ENCODE measurements around the gene MORC2.

MORC2 gene

GRCh38 chr22:30930228-30930627, 38.3 kb downstream of the MORC2 start:
- Histone ChIP-seq H3K27me3 (replicated peaks; ENCODE audit: insufficient read depth, low read length) (no peaks in the 10 kb centered on the region), H3K36me3 (replicated peaks; ENCODE audit: insufficient read depth, low read length) (no peaks in the 10 kb centered on the region; the same call in 1 of the 2 replicates), H3K4me2 (ENCODE audit: low read depth, low read length) (no peak overlapping the region), H3K79me2 (ENCODE audit: low read length) (no peaks in the 10 kb centered on the region), H3K9me3 (replicated peaks; ENCODE audit: insufficient read depth, low read length) (no peaks in the 10 kb centered on the region), H3K27ac (ENCODE audit: low read length) (no peak overlapping the region), H3F3A (ENCODE audit: insufficient read depth, low read length) (no peaks in the 10 kb centered on the region), H4K20me1 (ENCODE audit: insufficient read depth, low read length) (no peaks in the 10 kb centered on the region), H2AFZ (ENCODE audit: low read length) (no peak overlapping the region), H3K4me3 (ENCODE audit: low read length) (no peak overlapping the region), H3K9ac (ENCODE audit: low read length) (no peak overlapping the region), H3K4me1 (ENCODE audit: low read length) (no peaks in the 10 kb centered on the region), H3K9me2 (replicated peaks; ENCODE audit: insufficient read depth, low read length) (no peaks in the 10 kb centered on the region)
- DNase-seq, result no peak
- no peak for TF ChIP-seq CTCF (IDR thresholded peaks at IDR 0.05; ENCODE audit: low read length)
- no peak for TF ChIP-seq EZH2 (optimal IDR thresholded peaks at IDR 0.05; ENCODE audit: low read depth, low read length)
- no peak for TF ChIP-seq EZH2phosphoT487 (IDR thresholded peaks at IDR 0.05; ENCODE audit: low read length)

GRCh38 chr22:30928401-30928800, 40.2 kb downstream of the MORC2 start:
- Histone ChIP-seq H3K79me2 (ENCODE audit: low read length) (no peaks in the 10 kb centered on the region), H3K9me2 (replicated peaks; ENCODE audit: insufficient read depth, low read length) (no peaks in the 10 kb centered on the region), H3K4me2 (ENCODE audit: low read depth, low read length) (no peak overlapping the region), H3K27me3 (replicated peaks; ENCODE audit: insufficient read depth, low read length) (no peaks in the 10 kb centered on the region), H2AFZ (ENCODE audit: low read length) (no peak overlapping the region), H3K4me1 (ENCODE audit: low read length) (no peaks in the 10 kb centered on the region), H3K27ac (ENCODE audit: low read length) (no peak overlapping the region), H3K36me3 (replicated peaks; ENCODE audit: insufficient read depth, low read length) (no peaks in the 10 kb centered on the region), H3F3A (ENCODE audit: insufficient read depth, low read length) (no peaks in the 10 kb centered on the region), H3K4me3 (ENCODE audit: low read length) (no peak overlapping the region), H4K20me1 (ENCODE audit: insufficient read depth, low read length) (no peaks in the 10 kb centered on the region), H3K9ac (ENCODE audit: low read length) (no peak overlapping the region), H3K9me3 (replicated peaks; ENCODE audit: insufficient read depth, low read length) (no peaks in the 10 kb centered on the region)
- no peak for TF ChIP-seq EZH2 (optimal IDR thresholded peaks at IDR 0.05; ENCODE audit: low read depth, low read length)
- no peak for TF ChIP-seq EZH2phosphoT487 (IDR thresholded peaks at IDR 0.05; ENCODE audit: low read length)
- no peak for TF ChIP-seq CTCF (IDR thresholded peaks at IDR 0.05; ENCODE audit: low read length)
- no peak for DNase-seq

- Histone ChIP-seq H3K4me1 (ENCODE audit: low read length) (no peaks in the 10 kb centered on the region), H3K9me3 (replicated peaks; ENCODE audit: insufficient read depth, low read length) (no peaks in the 10 kb centered on the region), H3K27ac (ENCODE audit: low read length) (no peak overlapping the region), H3K9me2 (replicated peaks; ENCODE audit: insufficient read depth, low read length) (no peaks in the 10 kb centered on the region), H3K79me2 (ENCODE audit: low read length) (no peaks in the 10 kb centered on the region), H4K20me1 (ENCODE audit: insufficient read depth, low read length) (no peaks in the 10 kb centered on the region), H3K27me3 (replicated peaks; ENCODE audit: insufficient read depth, low read length) (no peaks in the 10 kb centered on the region), H3F3A (ENCODE audit: insufficient read depth, low read length) (no peaks in the 10 kb centered on the region), H2AFZ (ENCODE audit: low read length) (no peak overlapping the region), H3K4me2 (ENCODE audit: low read depth, low read length) (no peak overlapping the region), H3K4me3 (ENCODE audit: low read length) (no peak overlapping the region), H3K9ac (ENCODE audit: low read length) (no peak overlapping the region), H3K36me3 (replicated peaks; ENCODE audit: insufficient read depth, low read length) (no peaks in the 10 kb centered on the region)
- TF ChIP-seq EZH2 (optimal IDR thresholded peaks at IDR 0.05; ENCODE audit: low read depth, low read length) (no peak), EZH2phosphoT487 (IDR thresholded peaks at IDR 0.05; ENCODE audit: low read length) (no peak), CTCF (IDR thresholded peaks at IDR 0.05; ENCODE audit: low read length) (no peak)
- DNase-seq, result no peak
Observed at GRCh38 chr22:30927806-30928205, 40.8 kb downstream of the MORC2 start.

Measured in MM.1S (cell line).